GM23338 (cell line): ENCODE measurements around the gene ZNF766.

ENCODE experiments used
- CREB1 ChIP-seq: fragments of 250-450 bp; sonication (Bioruptor Pico); IDR thresholded peaks from 2 replicates; pipeline ENCODE4 v1.5.0; 2020; ENCODE audit warnings: low read depth, mild to moderate bottlenecking, moderate library complexity
- ETS1 ChIP-seq: IDR thresholded peaks from 2 replicates; pipeline ENCODE4 v1.6.1; 2016; ENCODE audit warnings: antibody characterized with exemption
- EZH2 ChIP-seq: fragments of 200-600 bp; sonication (generic); IDR thresholded peaks from one replicate; pipeline ENCODE4 v1.8.0; 2017; ENCODE audit warnings: antibody characterized with exemption, mild to moderate bottlenecking, low read depth; ENCODE audit not compliant: unreplicated experiment
- POLR2AphosphoS5 ChIP-seq: IDR thresholded peaks from 2 replicates; pipeline ENCODE4 v1.6.1; 2016; ENCODE audit warnings: antibody characterized with exemption, low read depth
- TF ChIP-seq, protein P1 (sequence below), 2 experiments: fragments of 200-600 bp in 1 of 2; sonication (generic) in 1 of 2; conservative IDR thresholded peaks; 2 replicates each; pipeline versions ENCODE4 v1.5.1 to v1.6.1; 2016 to 2017; ENCODE audit warnings: antibody characterized with exemption in 2 of 2, low read depth in 2 of 2, mild to moderate bottlenecking in 2 of 2, moderate library complexity in 1 of 2
- TF ChIP-seq, protein P2 (sequence below): IDR thresholded peaks from one replicate; pipeline ENCODE4 v1.6.1; 2018; ENCODE audit warnings: antibody characterized with exemption; ENCODE audit not compliant: unreplicated experiment

DNA sequence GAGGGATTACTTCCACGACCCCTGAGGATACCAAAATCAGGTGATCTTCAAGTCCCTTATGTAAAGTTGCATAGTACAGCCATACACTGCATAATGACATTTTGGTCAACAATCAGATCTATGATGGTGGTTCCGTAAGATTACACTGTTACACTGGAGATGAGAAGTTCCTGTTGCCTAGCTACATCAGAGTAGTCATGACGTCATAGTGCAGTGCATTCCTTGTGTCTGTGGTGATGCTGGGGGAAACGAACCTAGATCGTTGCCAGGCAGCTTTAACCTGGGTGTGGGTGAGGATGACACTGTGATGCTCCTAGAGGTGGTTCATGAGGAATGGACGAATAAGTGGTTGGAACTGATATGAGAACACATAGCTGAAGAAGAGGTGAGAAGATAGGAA lies 75.8 kb downstream of the ZNF766 start:
- TF ChIP-seq, protein P1, sequence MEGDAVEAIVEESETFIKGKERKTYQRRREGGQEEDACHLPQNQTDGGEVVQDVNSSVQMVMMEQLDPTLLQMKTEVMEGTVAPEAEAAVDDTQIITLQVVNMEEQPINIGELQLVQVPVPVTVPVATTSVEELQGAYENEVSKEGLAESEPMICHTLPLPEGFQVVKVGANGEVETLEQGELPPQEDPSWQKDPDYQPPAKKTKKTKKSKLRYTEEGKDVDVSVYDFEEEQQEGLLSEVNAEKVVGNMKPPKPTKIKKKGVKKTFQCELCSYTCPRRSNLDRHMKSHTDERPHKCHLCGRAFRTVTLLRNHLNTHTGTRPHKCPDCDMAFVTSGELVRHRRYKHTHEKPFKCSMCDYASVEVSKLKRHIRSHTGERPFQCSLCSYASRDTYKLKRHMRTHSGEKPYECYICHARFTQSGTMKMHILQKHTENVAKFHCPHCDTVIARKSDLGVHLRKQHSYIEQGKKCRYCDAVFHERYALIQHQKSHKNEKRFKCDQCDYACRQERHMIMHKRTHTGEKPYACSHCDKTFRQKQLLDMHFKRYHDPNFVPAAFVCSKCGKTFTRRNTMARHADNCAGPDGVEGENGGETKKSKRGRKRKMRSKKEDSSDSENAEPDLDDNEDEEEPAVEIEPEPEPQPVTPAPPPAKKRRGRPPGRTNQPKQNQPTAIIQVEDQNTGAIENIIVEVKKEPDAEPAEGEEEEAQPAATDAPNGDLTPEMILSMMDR (conservative IDR thresholded peaks at IDR 0.05; ENCODE audit: low read depth in 2 of 2) = no peak
- no peak for TF ChIP-seq POLR2AphosphoS5
- TF ChIP-seq ETS1 = no peak
- no peak for TF ChIP-seq EZH2
- no peak for TF ChIP-seq CREB1 (CRISPR knock-in tag)
- TF ChIP-seq, protein P2, sequence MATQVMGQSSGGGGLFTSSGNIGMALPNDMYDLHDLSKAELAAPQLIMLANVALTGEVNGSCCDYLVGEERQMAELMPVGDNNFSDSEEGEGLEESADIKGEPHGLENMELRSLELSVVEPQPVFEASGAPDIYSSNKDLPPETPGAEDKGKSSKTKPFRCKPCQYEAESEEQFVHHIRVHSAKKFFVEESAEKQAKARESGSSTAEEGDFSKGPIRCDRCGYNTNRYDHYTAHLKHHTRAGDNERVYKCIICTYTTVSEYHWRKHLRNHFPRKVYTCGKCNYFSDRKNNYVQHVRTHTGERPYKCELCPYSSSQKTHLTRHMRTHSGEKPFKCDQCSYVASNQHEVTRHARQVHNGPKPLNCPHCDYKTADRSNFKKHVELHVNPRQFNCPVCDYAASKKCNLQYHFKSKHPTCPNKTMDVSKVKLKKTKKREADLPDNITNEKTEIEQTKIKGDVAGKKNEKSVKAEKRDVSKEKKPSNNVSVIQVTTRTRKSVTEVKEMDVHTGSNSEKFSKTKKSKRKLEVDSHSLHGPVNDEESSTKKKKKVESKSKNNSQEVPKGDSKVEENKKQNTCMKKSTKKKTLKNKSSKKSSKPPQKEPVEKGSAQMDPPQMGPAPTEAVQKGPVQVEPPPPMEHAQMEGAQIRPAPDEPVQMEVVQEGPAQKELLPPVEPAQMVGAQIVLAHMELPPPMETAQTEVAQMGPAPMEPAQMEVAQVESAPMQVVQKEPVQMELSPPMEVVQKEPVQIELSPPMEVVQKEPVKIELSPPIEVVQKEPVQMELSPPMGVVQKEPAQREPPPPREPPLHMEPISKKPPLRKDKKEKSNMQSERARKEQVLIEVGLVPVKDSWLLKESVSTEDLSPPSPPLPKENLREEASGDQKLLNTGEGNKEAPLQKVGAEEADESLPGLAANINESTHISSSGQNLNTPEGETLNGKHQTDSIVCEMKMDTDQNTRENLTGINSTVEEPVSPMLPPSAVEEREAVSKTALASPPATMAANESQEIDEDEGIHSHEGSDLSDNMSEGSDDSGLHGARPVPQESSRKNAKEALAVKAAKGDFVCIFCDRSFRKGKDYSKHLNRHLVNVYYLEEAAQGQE = no peak
